ENCODE results near the gene MAP7.

MAP7 gene

DNA sequence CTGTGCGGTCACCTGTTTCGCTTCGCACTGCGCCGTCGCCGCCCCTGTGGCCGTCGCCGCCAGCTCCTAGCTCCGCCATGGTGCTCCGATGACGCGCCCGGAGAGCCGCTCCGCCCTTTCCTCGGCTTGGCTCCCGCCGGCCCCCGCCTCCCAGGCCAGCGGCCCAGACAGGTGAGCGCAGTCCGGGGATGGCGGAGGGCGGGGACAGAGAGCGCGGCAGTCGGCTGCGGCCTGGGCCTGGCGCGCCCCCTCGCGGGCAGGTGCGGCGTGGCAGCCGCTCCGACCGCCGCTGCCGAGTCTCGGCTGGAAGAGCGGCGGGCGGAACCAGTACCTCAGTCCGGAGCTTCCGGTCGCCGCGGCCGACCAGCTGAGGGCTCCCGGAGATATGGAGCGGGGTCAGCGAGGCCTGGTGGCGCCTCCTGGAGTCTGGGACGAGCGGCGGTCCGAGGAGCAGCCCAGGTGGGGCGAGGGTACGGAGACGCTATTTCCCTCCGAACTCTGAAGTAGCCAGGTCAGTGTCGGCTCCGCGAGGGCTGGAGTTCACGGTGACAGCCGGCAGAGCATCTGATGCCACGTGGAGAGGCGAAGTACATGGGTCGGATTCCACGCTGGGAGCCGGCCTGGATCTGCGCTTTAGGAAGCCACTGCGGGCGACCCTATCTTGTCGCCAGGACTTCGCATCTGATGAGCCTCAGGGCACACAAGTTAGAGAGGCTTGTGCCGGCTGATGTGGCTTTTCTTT, at the start of gene MAP7:
TSS of gene MAP7 (minus strand) at position 93 of the 742 bp plus-strand sequence. CDS start at position 79, 14 bp downstream.
- POLR2A ChIA-PET = no interaction called here
- CTCF ChIA-PET = interaction anchor here (0.6 to 1.9 kb wide), 8 partner anchors 9 to 218 kb away, joined by 3 to 8 read pairs (median 4); no protein-coding TSS in a partner anchor
- TF ChIP-seq, protein P1, sequence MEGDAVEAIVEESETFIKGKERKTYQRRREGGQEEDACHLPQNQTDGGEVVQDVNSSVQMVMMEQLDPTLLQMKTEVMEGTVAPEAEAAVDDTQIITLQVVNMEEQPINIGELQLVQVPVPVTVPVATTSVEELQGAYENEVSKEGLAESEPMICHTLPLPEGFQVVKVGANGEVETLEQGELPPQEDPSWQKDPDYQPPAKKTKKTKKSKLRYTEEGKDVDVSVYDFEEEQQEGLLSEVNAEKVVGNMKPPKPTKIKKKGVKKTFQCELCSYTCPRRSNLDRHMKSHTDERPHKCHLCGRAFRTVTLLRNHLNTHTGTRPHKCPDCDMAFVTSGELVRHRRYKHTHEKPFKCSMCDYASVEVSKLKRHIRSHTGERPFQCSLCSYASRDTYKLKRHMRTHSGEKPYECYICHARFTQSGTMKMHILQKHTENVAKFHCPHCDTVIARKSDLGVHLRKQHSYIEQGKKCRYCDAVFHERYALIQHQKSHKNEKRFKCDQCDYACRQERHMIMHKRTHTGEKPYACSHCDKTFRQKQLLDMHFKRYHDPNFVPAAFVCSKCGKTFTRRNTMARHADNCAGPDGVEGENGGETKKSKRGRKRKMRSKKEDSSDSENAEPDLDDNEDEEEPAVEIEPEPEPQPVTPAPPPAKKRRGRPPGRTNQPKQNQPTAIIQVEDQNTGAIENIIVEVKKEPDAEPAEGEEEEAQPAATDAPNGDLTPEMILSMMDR (IDR thresholded peaks at IDR 0.05; ENCODE audit: control extremely low read depth, extremely low read depth, low read depth, missing control alignments) = peak; percentile 89
- DNase-seq (ENCODE audit: extremely low spot score) = peak; percentile 86

GRCh38 chr6:136599329-136600011, 49.2 kb upstream of the MAP7 start:
- ChIA-PET POLR2A (no interaction called here), CTCF (no interaction called here)
- TF ChIP-seq, protein P1 (IDR thresholded peaks at IDR 0.05; ENCODE audit: control extremely low read depth, extremely low read depth, low read depth, missing control alignments) = no peak
- no peak for DNase-seq (ENCODE audit: extremely low spot score)

GRCh38 chr6:136598048-136598447, 47.8 kb upstream of the MAP7 start:
- TF ChIP-seq, protein P1 (IDR thresholded peaks at IDR 0.05; ENCODE audit: control extremely low read depth, extremely low read depth, low read depth, missing control alignments) = no peak
- ChIA-PET POLR2A (no interaction called here), CTCF (interaction anchor here (1.7 to 2.8 kb wide), 2 partner anchors 9 to 10 kb away, joined by 7 to 9 read pairs; no protein-coding TSS in a partner anchor)
- DNase-seq (ENCODE audit: extremely low spot score) = no peak

- POLR2A ChIA-PET = no interaction called here
- DNase-seq (ENCODE audit: extremely low spot score) = no peak
- CTCF ChIA-PET = interaction anchor here (1.0 to 1.8 kb wide), 5 partner anchors 8 to 259 kb away, joined by 3 to 10 read pairs (median 3); partner anchors contain the start of gene MAP3K5
- TF ChIP-seq, protein P1 (IDR thresholded peaks at IDR 0.05; ENCODE audit: control extremely low read depth, extremely low read depth, low read depth, missing control alignments) = no peak
Observed at GRCh38 chr6:136594671-136595070, 44.4 kb upstream of the MAP7 start.

GRCh38 chr6:136593748-136594490, 43.7 kb upstream of the MAP7 start:
- TF ChIP-seq, protein P1 (IDR thresholded peaks at IDR 0.05; ENCODE audit: control extremely low read depth, extremely low read depth, low read depth, missing control alignments) = no peak
- POLR2A ChIA-PET = interaction anchor here (0.7 kb wide), 1 partner anchor 1352 kb away, joined by 7 read pairs; no protein-coding TSS in a partner anchor
- CTCF ChIA-PET = interaction anchor here (0.7 to 1.8 kb wide), 11 partner anchors 8 to 1407 kb away, joined by 3 to 10 read pairs (median 3); partner anchors contain the start of gene MAP3K5
- DNase-seq (ENCODE audit: extremely low spot score) = peak; percentile 79
